GM12873 (cell line): Measurements from ENCODE around the gene DNAL4.

Experiments
- CTCF ChIP-seq: IDR thresholded peaks from 2 replicates; pipeline ENCODE4 v1.5.1; 2012; ENCODE audit warnings: low read depth, mild to moderate bottlenecking, moderate library complexity, low read length, control low read depth; ENCODE audit not compliant: insufficient read depth; ENCODE audit errors: missing control alignments

DNAL4 gene

DNA sequence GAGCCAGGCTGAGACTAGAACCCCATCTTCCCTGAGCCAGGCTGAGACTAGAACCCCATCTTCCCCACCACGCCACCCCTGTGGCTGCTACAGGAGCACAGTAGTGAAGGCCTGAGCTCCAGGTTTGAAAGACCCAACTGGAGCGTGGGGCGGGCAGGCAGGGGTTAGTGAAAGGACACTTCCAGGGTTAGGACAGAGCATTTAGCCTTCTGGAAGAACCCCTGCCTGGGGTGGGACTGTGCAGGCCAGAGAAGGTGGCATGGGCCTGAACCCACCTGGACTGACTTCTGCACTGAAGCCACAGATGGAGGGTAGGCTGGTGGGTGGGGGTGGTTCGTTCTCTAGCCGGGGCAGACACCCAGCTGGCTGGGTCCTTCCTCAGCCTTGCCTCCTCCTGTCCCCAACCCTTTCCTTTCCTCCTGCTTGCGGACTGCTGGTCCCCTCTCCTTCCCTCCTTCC lies 62.2 kb downstream of the DNAL4 start:
- no peak for TF ChIP-seq CTCF

DNA sequence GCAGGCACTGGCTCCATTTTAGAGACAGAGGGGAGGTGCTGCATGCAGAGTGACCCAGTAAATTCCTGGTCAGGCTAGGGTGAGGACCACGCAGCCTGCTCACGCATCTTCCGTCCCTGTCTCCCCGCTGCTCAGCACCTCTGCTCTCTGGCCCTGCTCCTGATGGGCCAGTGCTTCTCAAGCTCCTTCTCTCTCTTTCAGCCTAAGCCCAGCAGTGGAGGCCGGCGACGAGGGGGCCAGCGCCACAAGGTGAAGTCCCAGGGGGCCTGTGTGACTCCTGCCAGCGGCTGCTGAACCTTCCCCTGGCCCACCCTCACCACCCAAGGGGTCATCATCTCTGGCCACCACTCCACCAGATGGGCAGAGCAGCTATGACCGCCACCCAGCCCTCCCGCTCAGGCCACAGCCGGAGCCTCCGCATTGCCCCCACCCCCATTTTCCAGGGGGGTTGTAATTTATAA lies 63.5 kb downstream of the DNAL4 start:
- no peak for TF ChIP-seq CTCF

DNA sequence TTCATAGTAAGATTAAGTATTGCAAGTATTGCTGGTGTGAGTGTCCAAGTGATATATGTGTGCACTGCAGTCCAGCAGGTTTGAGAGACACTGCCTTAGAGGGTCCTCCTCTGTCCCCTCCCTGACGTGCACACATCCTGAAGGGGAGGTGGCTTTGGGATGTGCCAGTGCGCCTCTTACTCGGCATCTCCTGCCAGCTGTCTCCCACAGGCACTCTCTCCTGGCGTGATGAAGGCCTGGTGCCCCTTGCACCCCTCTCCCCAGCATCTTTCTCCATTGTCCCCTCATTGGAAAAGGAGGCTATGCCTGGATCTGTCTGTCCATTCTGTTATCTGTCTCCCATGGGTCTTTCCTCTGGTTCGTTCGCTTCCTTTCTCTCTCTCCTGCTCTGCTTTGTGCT lies 64.0 kb downstream of the DNAL4 start:
- no peak for TF ChIP-seq CTCF

DNA sequence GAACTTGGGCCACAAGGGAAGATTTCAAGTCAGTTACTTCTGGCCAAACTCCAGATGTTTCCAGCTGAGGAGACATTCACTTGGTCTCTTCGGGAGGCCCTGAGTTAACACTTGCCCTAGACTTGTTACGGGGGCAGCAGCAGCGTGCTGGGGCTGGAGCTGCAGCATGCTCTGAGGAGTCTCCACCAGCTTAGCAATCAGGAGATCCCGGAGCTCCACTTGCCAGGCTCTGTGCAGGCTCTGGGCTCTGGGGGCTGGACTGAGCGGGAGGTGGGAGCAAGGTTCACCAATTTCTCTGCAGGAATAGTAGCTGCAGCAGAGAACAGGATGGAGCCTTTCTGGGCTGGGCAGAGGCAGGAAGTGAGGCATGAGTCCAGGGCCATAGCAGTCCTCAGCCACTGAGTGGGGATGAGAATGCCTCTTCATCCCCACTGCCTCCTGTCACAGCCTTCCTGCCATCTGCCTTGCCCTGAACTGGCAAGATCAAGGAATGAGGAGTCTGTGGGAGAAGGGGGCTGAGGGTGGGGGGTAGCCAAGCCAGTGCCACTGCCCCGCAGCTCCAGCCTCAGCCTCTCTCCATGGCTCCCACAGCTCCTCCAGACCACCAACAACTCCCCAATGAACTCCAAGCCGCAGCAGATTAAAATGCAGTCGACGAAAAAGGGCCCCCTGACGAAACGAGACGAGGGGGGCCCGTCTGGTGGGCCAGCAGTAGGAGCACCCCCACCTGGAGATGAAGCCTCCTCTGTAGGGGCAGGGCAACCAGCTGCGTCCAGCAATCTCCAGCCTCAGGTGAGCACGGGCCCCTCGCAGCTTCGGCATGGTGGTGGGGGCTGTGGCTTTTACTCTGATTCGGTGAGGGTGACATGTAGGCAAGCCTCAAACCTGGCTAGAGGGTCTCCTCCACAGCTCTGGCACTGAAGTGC lies 64.8 kb downstream of the DNAL4 start:
- TF ChIP-seq CTCF, result no peak
